D721Med (cell line): ENCODE measurements around the gene KRT6A.

Experiments used
- DNase-seq: peaks from one replicate; pipeline ENCODE4 v3.0.0; 2011; ENCODE audit warnings: low spot score; ENCODE audit not compliant: insufficient read length
- FAIRE-seq: peaks from 2 replicates; lab custom pipeline; 2011; peaks lifted over from hg19 to GRCh38; lab: Jason Lieb, UNC
- CTCF ChIP-seq: IDR thresholded peaks from 2 replicates; pipeline ENCODE4 v1.5.1; 2012; ENCODE audit warnings: mild to moderate bottlenecking, control low read depth; ENCODE audit not compliant: insufficient read depth; ENCODE audit errors: missing control alignments

The KRT6A gene

GRCh38 chr12:52535574-52535973, 42.5 kb upstream of the KRT6A start:
- TF ChIP-seq CTCF, result no peak
- FAIRE-seq (no peak), DNase-seq (no peak)

- DNase-seq (no peak), FAIRE-seq (no peak)
- peak; percentile 11 for TF ChIP-seq CTCF
Measured at GRCh38 chr12:52534482-52534881, 41.4 kb upstream of the KRT6A start.

GRCh38 chr12:52533686-52534470, 40.8 kb upstream of the KRT6A start:
- FAIRE-seq (no peak), DNase-seq (no peak)
- no peak for TF ChIP-seq CTCF

GRCh38 chr12:52532636-52533035, 39.6 kb upstream of the KRT6A start:
- no peak for TF ChIP-seq CTCF
- FAIRE-seq, result no peak
- no peak for DNase-seq

GRCh38 chr12:52531566-52532300, 38.7 kb upstream of the KRT6A start:
- no peak for FAIRE-seq
- no peak for TF ChIP-seq CTCF
- no peak for DNase-seq

GRCh38 chr12:52530905-52531304, 37.8 kb upstream of the KRT6A start:
- no peak for DNase-seq
- no peak for FAIRE-seq
- TF ChIP-seq CTCF, result no peak

- no peak for TF ChIP-seq CTCF
- FAIRE-seq (no peak), DNase-seq (no peak)
Measured at GRCh38 chr12:52530366-52530765, 37.3 kb upstream of the KRT6A start.
